ENCODE measurements around the gene TBL1X. TPM values are rescaled to one million over a fixed set of nuclear protein-coding genes. Genes with fewer than 3 reads are reported as not detected.

The TBL1X gene
- total RNA-seq, 4 donors from 2014 or later: 14.8 to 31.7 (median 16.8) TPM

GRCh38 chrX:9662148-9662547 is 197.3 kb downstream of the TBL1X start:
- no peak for DNase-seq (ENCODE audit: low spot score in 2 of 2)
- WGBS, 2 donors: 57 to 62% methylated on average over 2 to 4 of the region's 4 CpGs
- intact Hi-C loops (cut with DNase I; ENCODE audit: low total_unique reads): no loop called here
- H3K4me3 ChIP-seq (ENCODE audit: low read depth, poor library complexity, severe bottlenecking): no peak overlapping the region
- TF ChIP-seq POLR2A (IDR thresholded peaks at IDR 0.05): no peak
- TF ChIP-seq, protein P1, sequence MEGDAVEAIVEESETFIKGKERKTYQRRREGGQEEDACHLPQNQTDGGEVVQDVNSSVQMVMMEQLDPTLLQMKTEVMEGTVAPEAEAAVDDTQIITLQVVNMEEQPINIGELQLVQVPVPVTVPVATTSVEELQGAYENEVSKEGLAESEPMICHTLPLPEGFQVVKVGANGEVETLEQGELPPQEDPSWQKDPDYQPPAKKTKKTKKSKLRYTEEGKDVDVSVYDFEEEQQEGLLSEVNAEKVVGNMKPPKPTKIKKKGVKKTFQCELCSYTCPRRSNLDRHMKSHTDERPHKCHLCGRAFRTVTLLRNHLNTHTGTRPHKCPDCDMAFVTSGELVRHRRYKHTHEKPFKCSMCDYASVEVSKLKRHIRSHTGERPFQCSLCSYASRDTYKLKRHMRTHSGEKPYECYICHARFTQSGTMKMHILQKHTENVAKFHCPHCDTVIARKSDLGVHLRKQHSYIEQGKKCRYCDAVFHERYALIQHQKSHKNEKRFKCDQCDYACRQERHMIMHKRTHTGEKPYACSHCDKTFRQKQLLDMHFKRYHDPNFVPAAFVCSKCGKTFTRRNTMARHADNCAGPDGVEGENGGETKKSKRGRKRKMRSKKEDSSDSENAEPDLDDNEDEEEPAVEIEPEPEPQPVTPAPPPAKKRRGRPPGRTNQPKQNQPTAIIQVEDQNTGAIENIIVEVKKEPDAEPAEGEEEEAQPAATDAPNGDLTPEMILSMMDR (IDR thresholded peaks at IDR 0.05): no peak

GRCh38 chrX:9663216-9663615 is 198.4 kb downstream of the TBL1X start:
- H3K4me3 ChIP-seq (ENCODE audit: low read depth, poor library complexity, severe bottlenecking): no peak overlapping the region
- no peak for DNase-seq (ENCODE audit: low spot score in 2 of 2)
- TF ChIP-seq POLR2A (IDR thresholded peaks at IDR 0.05): no peak
- TF ChIP-seq, protein P1 (IDR thresholded peaks at IDR 0.05): no peak
- WGBS, 2 donors: 92 to 96% methylated on average over 6 of the region's 6 CpGs
- intact Hi-C loops (cut with DNase I; ENCODE audit: low total_unique reads): no loop called here

GRCh38 chrX:9664224-9664623 is 199.4 kb downstream of the TBL1X start:
- TF ChIP-seq, protein P1 (IDR thresholded peaks at IDR 0.05): no peak
- no peak for TF ChIP-seq POLR2A (IDR thresholded peaks at IDR 0.05)
- intact Hi-C loops (cut with DNase I; ENCODE audit: low total_unique reads): no loop called here
- WGBS, 2 donors: 76 to 91% methylated on average over 6 of the region's 6 CpGs

GRCh38 chrX:9665113-9665512 is 200.3 kb downstream of the TBL1X start:
- no peak for DNase-seq (ENCODE audit: low spot score in 2 of 2)
- intact Hi-C loops (cut with DNase I; ENCODE audit: low total_unique reads): no loop called here
- no peak overlapping the region for H3K4me3 ChIP-seq (ENCODE audit: low read depth, poor library complexity, severe bottlenecking)
- TF ChIP-seq, protein P1 (IDR thresholded peaks at IDR 0.05): no peak
- no peak for TF ChIP-seq POLR2A (IDR thresholded peaks at IDR 0.05)
- WGBS, 2 donors: 22 to 50% methylated on average over 4 of the region's 4 CpGs

More at GRCh38 chrX:9664224-9664623, 199.4 kb downstream of the TBL1X start:
- H3K4me3 ChIP-seq (ENCODE audit: low read depth, poor library complexity, severe bottlenecking): no peak overlapping the region
- no peak for DNase-seq (ENCODE audit: low spot score in 2 of 2)

GRCh38 chrX:9668537-9668936 is 203.7 kb downstream of the TBL1X start:
- H3K4me3 ChIP-seq (ENCODE audit: low read depth, poor library complexity, severe bottlenecking): no peak overlapping the region
- DNase-seq (ENCODE audit: low spot score in 2 of 2): no peak
- intact Hi-C loops (cut with DNase I; ENCODE audit: low total_unique reads): no loop called here
- WGBS, 2 donors: 43 to 54% methylated on average over 3 of the region's 3 CpGs
- TF ChIP-seq, protein P1 (IDR thresholded peaks at IDR 0.05): no peak
- no peak for TF ChIP-seq POLR2A (IDR thresholded peaks at IDR 0.05)

DNA sequence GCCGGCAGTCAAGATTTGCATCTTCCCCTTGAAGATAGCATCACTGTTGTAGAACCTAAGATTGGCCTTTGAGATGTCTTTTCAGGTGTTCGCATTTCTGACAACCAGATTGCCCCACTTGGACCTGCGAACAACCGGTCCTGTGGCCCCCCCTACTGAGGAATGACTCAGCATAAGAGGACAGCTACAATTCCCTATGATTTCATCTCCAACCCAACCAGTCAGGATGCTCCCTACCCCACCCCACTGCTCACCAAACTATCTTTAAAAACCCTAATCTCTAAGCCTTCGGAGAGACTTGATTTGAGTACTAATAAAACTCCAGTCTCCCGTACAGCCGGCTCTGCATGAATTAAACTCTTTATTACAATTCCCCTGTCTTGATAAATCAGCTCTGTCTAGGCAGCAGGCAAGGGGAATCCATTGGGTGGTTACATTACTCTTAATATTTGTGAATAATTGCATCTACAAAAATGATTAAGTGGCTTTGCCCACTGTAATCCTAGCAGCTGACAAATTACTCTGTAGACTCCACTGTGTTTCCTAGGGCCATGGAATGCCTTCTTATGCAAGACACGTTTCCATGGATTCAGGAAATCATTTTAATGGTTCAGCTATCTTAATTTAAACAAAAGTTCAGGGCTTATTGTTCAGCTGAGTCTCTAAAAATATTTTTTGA is 205.4 kb downstream of the TBL1X start:
- H3K4me3 ChIP-seq (ENCODE audit: low read depth, poor library complexity, severe bottlenecking): no peak overlapping the region
- 76 to 93% methylated on average over 8 of the region's 8 CpGs for WGBS, 2 donors
- TF ChIP-seq, protein P1 (IDR thresholded peaks at IDR 0.05): no peak
- no peak for TF ChIP-seq POLR2A (IDR thresholded peaks at IDR 0.05)
- no peak for DNase-seq (ENCODE audit: low spot score in 2 of 2)
- intact Hi-C loops (cut with DNase I; ENCODE audit: low total_unique reads): no loop called here
